ENCODE results near the gene ATXN7L1. TPM values are rescaled to one million over a fixed set of nuclear protein-coding genes. Genes with fewer than 3 reads are reported as not detected.

The ATXN7L1 gene
- total RNA-seq, 2 experiments from 2014 or later = 0.59 TPM; not detected in 1

DNA sequence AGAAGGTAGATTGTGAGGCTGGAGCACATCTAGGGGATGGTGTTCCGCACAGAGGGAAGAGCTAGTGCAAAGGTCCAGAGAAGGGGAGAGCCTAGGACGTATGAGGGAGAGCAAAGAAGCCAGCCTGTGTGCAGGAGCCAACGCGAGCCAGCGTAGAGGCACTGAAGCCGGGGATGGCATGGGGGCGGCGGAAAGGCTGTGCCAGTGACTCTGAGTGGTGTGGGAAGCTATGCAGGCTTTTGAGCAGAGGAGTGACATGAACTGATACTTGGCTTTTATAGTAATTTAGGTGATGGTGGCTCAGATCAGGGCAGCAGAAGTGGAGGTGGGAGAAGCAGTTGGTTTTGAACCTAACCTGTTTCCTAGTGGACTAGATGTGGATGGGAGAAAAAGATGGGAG lies 65.8 kb downstream of the ATXN7L1 start:
- Histone ChIP-seq H3K27ac (ENCODE audit: low read depth, low read length, poor library complexity, severe bottlenecking) (no peak overlapping the region), H3K4me2 (ENCODE audit: low read length) (no peak overlapping the region), H2AFZ (ENCODE audit: low read length) (no peak overlapping the region), H3K36me3 (ENCODE audit: insufficient read depth, low read length) (no peaks in the 10 kb centered on the region), H3K79me2 (ENCODE audit: insufficient read depth, low read depth, low read length) (no peaks in the 10 kb centered on the region), H4K20me1 (ENCODE audit: insufficient read depth, low read length) (no peaks in the 10 kb centered on the region), H3K4me3 (ENCODE audit: low read depth, low read length, poor library complexity, severe bottlenecking) (no peak overlapping the region), H3K4me1 (ENCODE audit: insufficient read depth, low read length, poor library complexity, severe bottlenecking) (peaks cover 10% of the 10 kb centered on the region), H3K9me3 (ENCODE audit: low read length) (no peaks in the 10 kb centered on the region), H3K9me2 (ENCODE audit: insufficient read depth, low read length) (no peaks in the 10 kb centered on the region)
- ChIA-PET POLR2A (interaction anchor here (0.6 kb wide), 1 partner anchor 144 kb away, joined by 3 read pairs; no protein-coding TSS in a partner anchor), CTCF (ENCODE audit: unreplicated experiment) (no interaction called here)
- TF ChIP-seq EZH2phosphoT487 (IDR thresholded peaks at IDR 0.05; ENCODE audit: borderline replicate concordance, low read depth, low read length) (no peak), CTCF (conservative IDR thresholded peaks at IDR 0.05; ENCODE audit: low read length) (no peak)
- intact Hi-C loops (cut with micrococcal nuclease; ENCODE audit: unreplicated experiment) = no loop called here
- DNase-seq (ENCODE audit: low spot score) = no peak
- no TSS peak for BruUV-seq (replicated peaks)

- Histone ChIP-seq H2AFZ (ENCODE audit: low read length) (peak overlapping the region; percentile 63), H3K4me3 (ENCODE audit: low read depth, low read length, poor library complexity, severe bottlenecking) (no peak overlapping the region), H3K27ac (ENCODE audit: low read depth, low read length, poor library complexity, severe bottlenecking) (no peak overlapping the region), H3K4me1 (ENCODE audit: insufficient read depth, low read length, poor library complexity, severe bottlenecking) (peaks cover 10% of the 10 kb centered on the region), H3K4me2 (ENCODE audit: low read length) (peak overlapping the region; percentile 33; the same call in 1 of the 2 replicates), H3K79me2 (ENCODE audit: insufficient read depth, low read depth, low read length) (no peaks in the 10 kb centered on the region), H3K9me3 (ENCODE audit: low read length) (no peaks in the 10 kb centered on the region), H3K9me2 (ENCODE audit: insufficient read depth, low read length) (no peaks in the 10 kb centered on the region), H4K20me1 (ENCODE audit: insufficient read depth, low read length) (no peaks in the 10 kb centered on the region), H3K36me3 (ENCODE audit: insufficient read depth, low read length) (no peaks in the 10 kb centered on the region)
- ChIA-PET POLR2A (interaction anchor here (0.6 to 1.0 kb wide), 3 partner anchors 14 to 775 kb away, joined by 3 to 4 read pairs (median 3); no protein-coding TSS in a partner anchor), CTCF (ENCODE audit: unreplicated experiment) (interaction anchor here (1.3 kb wide), 1 partner anchor 16 kb away, joined by 3 read pairs; no protein-coding TSS in a partner anchor)
- peak; percentile 73 for DNase-seq (ENCODE audit: low spot score)
- BruUV-seq (replicated peaks) = no TSS peak
- TF ChIP-seq CTCF (conservative IDR thresholded peaks at IDR 0.05; ENCODE audit: low read length) = no peak
- no peak for TF ChIP-seq EZH2phosphoT487 (IDR thresholded peaks at IDR 0.05; ENCODE audit: borderline replicate concordance, low read depth, low read length)
- intact Hi-C loops (cut with micrococcal nuclease; ENCODE audit: unreplicated experiment) = no loop called here
These were observed 67.5 kb downstream of the ATXN7L1 start for GRCh38 chr7:105808703-105809590.

GRCh38 chr7:105808209-105808608 lies 68.2 kb downstream of the ATXN7L1 start:
- CTCF ChIA-PET (ENCODE audit: unreplicated experiment) = interaction anchor here (1.3 kb wide), 1 partner anchor 17 kb away, joined by 3 read pairs; no protein-coding TSS in a partner anchor
- no peak for TF ChIP-seq CTCF (conservative IDR thresholded peaks at IDR 0.05; ENCODE audit: low read length)
- no peak for TF ChIP-seq EZH2phosphoT487 (IDR thresholded peaks at IDR 0.05; ENCODE audit: borderline replicate concordance, low read depth, low read length)
- Histone ChIP-seq H4K20me1 (ENCODE audit: insufficient read depth, low read length) (no peaks in the 10 kb centered on the region), H3K4me2 (ENCODE audit: low read length) (no peak overlapping the region), H3K9me3 (ENCODE audit: low read length) (no peaks in the 10 kb centered on the region), H3K36me3 (ENCODE audit: insufficient read depth, low read length) (no peaks in the 10 kb centered on the region), H3K9me2 (ENCODE audit: insufficient read depth, low read length) (no peaks in the 10 kb centered on the region), H3K79me2 (ENCODE audit: insufficient read depth, low read depth, low read length) (no peaks in the 10 kb centered on the region), H3K27ac (ENCODE audit: low read depth, low read length, poor library complexity, severe bottlenecking) (no peak overlapping the region), H2AFZ (ENCODE audit: low read length) (no peak overlapping the region), H3K4me1 (ENCODE audit: insufficient read depth, low read length, poor library complexity, severe bottlenecking) (peaks cover 10% of the 10 kb centered on the region), H3K4me3 (ENCODE audit: low read depth, low read length, poor library complexity, severe bottlenecking) (no peak overlapping the region)
- POLR2A ChIA-PET = interaction anchor here (0.9 to 1.0 kb wide), 2 partner anchors 13 to 33 kb away, joined by 3 to 4 read pairs; no protein-coding TSS in a partner anchor
- no peak for DNase-seq (ENCODE audit: low spot score)
- intact Hi-C loops (cut with micrococcal nuclease; ENCODE audit: unreplicated experiment) = no loop called here
- BruUV-seq (replicated peaks) = no TSS peak

Measured in OCI-LY7 (cell line).